HG03066 (cell line): ENCODE data around the gene NRDC.

Source experiments
- ATAC-seq: cut with Tn5 transposase; IDR thresholded peaks from one replicate; pipeline ENCODE4 v1.9.1; 2021; ENCODE audit warnings: low read depth; ENCODE audit not compliant: unreplicated experiment

The NRDC gene, protein sequence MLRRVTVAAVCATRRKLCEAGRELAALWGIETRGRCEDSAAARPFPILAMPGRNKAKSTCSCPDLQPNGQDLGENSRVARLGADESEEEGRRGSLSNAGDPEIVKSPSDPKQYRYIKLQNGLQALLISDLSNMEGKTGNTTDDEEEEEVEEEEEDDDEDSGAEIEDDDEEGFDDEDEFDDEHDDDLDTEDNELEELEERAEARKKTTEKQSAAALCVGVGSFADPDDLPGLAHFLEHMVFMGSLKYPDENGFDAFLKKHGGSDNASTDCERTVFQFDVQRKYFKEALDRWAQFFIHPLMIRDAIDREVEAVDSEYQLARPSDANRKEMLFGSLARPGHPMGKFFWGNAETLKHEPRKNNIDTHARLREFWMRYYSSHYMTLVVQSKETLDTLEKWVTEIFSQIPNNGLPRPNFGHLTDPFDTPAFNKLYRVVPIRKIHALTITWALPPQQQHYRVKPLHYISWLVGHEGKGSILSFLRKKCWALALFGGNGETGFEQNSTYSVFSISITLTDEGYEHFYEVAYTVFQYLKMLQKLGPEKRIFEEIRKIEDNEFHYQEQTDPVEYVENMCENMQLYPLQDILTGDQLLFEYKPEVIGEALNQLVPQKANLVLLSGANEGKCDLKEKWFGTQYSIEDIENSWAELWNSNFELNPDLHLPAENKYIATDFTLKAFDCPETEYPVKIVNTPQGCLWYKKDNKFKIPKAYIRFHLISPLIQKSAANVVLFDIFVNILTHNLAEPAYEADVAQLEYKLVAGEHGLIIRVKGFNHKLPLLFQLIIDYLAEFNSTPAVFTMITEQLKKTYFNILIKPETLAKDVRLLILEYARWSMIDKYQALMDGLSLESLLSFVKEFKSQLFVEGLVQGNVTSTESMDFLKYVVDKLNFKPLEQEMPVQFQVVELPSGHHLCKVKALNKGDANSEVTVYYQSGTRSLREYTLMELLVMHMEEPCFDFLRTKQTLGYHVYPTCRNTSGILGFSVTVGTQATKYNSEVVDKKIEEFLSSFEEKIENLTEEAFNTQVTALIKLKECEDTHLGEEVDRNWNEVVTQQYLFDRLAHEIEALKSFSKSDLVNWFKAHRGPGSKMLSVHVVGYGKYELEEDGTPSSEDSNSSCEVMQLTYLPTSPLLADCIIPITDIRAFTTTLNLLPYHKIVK

DNA sequence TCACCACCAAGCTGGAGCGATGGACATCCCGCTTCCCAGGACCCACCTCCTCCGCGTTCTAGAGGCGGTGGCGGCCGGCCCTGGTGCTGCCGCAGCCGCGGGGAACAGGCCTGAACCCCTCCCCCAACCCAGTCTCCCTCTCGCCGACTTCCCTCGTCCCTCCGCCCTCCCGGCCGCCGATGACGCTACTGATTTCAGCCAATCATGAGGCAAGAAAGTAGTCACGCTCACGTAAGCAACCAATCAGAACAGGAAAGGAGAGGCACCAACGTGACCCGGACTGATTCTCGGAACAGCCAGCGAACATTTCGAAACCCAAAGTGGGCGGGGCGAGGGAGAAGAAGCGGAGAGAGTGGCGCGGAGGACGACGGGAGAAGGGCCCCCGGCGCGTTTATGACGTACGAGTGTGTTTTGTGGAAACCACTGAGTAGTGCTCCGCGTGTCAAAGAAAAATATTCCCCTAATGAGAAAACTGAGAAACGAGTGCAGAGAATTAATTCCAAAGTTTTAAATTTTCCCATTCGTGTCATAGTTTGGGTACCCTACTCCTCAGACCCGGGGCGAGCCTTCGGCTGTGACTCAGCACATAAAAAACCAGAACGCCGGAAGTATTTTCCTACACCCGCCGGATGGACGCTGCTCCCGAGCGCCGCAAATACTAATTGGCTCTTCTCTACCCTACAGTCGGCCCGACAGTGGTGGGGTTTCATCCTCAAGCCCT is at the start of gene NRDC:
Gene NRDC (minus strand): TSS at position 112 of the 721 bp plus-strand sequence. CDS start 112 bp downstream, outside the sequence.
- ATAC-seq: peak; percentile 91

GRCh38 chr1:51927029-51927428 is 48.5 kb upstream of the NRDC start:
- ATAC-seq: no peak

GRCh38 chr1:51926171-51926812 is 47.8 kb upstream of the NRDC start:
- ATAC-seq: no peak

DNA sequence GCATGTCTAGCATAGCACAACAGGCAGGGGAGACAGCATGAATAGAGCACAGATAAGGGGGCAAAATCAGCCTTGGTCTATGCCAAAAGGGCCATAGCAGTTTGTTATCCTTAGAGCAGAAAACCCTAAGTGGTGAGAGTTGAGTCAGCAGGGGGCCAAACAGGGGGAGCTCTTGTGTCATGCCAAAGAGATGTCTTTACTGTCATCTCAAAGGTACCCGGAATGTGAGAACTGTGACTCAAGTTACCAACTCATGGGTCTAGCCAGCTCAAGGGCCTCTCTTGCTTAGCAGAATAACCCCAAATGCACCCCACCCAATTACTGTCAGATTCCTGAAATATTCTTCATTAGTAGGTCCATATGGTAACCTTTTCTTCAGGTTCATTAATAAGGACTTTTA is 45.9 kb upstream of the NRDC start:
- no peak for ATAC-seq

DNA sequence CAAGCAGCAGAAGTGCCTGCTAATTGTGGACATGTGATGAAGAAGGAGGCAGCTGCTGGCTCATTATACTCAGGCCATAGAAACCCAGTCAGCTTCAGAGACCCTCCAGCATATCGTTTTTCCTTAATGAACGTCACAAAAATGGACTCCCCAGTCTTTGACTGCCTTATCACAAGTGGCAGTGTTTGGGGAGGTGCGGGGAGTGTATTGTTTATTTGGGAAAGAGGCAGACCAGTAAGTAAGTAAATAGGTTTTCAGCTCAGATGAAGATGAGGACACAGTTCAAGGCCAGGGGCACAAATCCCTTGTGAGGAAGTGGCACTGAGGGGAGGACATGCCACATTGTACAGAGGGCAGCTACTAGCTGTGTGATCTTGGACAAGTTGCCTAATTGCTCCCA is 43.5 kb upstream of the NRDC start:
- no peak for ATAC-seq

GRCh38 chr1:51920130-51920529 is 41.6 kb upstream of the NRDC start:
- no peak for ATAC-seq

- ATAC-seq: no peak
Measured at GRCh38 chr1:51919684-51920083, 41.2 kb upstream of the NRDC start.

DNA sequence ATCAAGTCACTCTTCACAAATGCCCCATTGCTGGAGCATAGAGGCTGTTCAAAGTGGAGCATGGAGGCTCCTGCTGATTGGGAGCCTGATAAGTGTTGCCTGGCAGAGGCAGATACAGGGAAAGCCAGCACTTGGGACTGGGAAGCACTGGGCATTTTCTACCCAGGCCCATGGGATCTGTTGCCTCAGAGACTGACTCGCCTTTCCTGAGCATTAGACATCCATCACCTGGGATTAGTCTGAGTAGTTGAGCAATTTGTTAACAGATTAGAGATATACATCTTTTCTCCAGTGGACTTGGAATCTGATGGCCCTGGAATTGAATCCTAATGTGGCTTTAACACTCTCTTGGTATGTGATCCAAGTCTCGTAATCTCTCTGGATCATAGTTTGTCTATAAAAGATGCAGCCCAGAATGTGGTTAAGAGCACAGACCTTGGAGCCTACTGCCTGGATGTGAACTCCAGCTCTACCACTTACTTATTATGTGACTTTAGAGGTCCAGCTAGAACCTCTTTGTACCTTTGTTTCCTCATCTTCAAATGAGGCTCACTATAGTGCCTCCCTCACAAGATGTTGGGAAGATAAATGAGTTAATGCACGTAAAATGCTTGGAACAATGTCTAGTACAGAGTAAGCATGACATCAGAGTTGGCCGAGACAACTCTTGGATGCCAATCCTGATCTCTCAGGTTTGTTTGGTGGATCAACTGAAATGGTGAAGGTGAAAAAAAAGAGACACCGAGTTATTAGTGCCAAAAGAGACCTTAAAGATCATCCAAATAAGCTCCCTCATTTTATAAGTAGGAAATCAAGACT is 38.3 kb upstream of the NRDC start:
- no peak for ATAC-seq

GRCh38 chr1:51915951-51916350 is 37.4 kb upstream of the NRDC start:
- ATAC-seq: no peak

GRCh38 chr1:51912881-51913280 is 34.4 kb upstream of the NRDC start:
- no peak for ATAC-seq

GRCh38 chr1:51910221-51911000 is 31.9 kb upstream of the NRDC start:
- ATAC-seq: no peak

DNA sequence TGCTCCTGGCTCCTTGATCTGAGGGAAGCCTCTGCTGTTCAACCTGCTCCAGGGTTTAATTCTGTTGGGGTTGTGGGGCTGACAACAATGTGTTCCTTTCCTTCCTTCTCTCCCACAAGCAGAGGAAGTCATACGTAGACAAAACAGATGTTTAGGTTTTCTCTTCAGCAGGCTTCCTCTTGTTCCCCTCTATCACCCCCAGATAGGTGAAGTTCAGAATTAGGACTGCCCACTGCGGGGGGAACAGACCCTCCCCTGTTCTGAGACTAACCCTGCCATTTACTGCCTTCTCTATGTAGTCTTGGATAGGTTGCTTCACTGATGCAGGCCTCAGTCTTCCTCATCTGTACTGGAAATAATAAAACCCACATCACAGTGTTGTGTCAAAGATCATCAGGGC is 30.0 kb upstream of the NRDC start:
- ATAC-seq: no peak

- ATAC-seq: no peak
Measured at GRCh38 chr1:51907079-51907702, 28.7 kb upstream of the NRDC start.

- no peak for ATAC-seq
Measured at GRCh38 chr1:51906306-51907078, 28.0 kb upstream of the NRDC start.

- ATAC-seq: no peak
Measured at GRCh38 chr1:51902456-51902855, 23.9 kb upstream of the NRDC start.

DNA sequence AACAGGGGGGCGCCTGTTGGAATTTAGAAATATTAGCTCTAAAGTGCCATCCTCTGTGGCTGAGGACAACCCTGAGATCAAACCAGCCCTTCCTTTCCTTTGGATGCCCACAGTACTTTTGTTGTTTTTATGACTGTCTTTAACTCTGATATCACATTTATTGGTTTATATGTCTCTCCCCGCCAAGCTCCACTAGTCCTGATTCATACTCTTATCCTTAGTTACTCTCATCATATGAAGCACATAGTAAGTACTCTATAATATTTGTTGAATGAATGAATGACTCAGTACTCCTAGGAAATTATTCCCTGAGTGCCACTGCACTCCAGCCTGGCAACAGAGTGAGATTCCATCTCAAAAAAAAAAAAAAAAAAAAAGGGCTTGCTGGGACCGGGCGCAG is 22.6 kb upstream of the NRDC start:
- ATAC-seq: no peak

DNA sequence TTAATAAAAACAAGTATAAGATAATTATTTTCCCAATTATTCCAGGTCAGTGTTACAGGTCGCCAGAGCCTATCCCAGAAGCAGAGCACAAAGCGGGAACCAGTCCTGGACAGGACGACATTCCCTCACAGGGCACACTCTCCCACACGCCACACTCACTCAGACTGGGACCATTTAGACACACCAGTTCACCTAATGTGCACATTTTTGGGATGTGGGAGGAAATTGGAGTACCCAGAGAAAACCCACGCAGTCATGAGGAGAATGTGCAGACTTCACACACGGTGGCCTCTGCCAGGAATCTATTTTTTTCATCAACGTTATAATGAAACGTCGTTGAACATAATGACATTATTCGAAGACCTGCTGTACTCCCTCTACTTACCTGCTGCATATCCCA is 20.5 kb upstream of the NRDC start:
- ATAC-seq: no peak
